HepG2 (cell line): ENCODE data around the gene VPS18. TPM values are rescaled to one million over a fixed set of nuclear protein-coding genes. Genes with fewer than 3 reads are reported as not detected.
A peak's percentile ranks its signal among the peaks of the same experiment; 100 is the strongest.

Experiments used
- ATAC-seq: fragments of 200-7000 bp; cut with Tn5 transposase; 3 replicates; pipeline ENCODE4 v1.9.1; 2020; ENCODE audit warnings: mild to moderate bottlenecking, moderate library complexity
- BruUV-seq: library from RNA; stranded (reverse); fragments of 400-500 nt; replicated peaks from 2 replicates; lab custom pipeline; 2021; lab: Mats Ljungman, UMichigan
- CTCF ChIA-PET: fragments of 300-600 bp; formaldehyde crosslinking; extraction: SDS; loops from one replicate; lab custom pipeline; 2021; ENCODE audit warnings: low total read pairs, inconsistent platforms, low intra/inter-chr PET ratio; lab: Yijun Ruan, JAX
- POLR2A ChIA-PET: fragments of 350-600 bp; sonication (Branson Sonifier 250); formaldehyde crosslinking; loops from one replicate; lab custom pipeline; 2020; ENCODE audit warnings: antibody characterized with exemption, inconsistent platforms; lab: Yijun Ruan, JAX
- DNase-seq: peaks from one replicate; pipeline ENCODE4 v3.0.0-alpha.2; 2015; ENCODE audit warnings: low spot score
- FAIRE-seq: peaks from 3 replicates; lab custom pipeline; 2011; peaks lifted over from hg19 to GRCh38; lab: Jason Lieb, UNC
- H2AFZ ChIP-seq: one replicate; pipeline ENCODE4 v1.6.1; 2011; ENCODE audit warnings: low read length, inconsistent platforms
- H3K27ac ChIP-seq: fragments of 300-600 bp; 3 replicates; pipeline ENCODE4 v1.8.0; 2011; ENCODE audit warnings: mixed run types, mild to moderate bottlenecking, mixed read lengths, low read length, inconsistent platforms; ENCODE audit not compliant: insufficient read depth; ENCODE audit errors: extremely low read length
- H3K27me3 ChIP-seq, 2 experiments: fragments of 200-600 bp in 1 of 2; 2 replicates in 1 of 2; 3 replicates in 1 of 2; pipeline versions ENCODE4 v1.6.0 to v1.8.0; 2011; ENCODE audit warnings: low read length in 2 of 2, mild to moderate bottlenecking in 2 of 2, moderate library complexity in 2 of 2, inconsistent platforms in 1 of 2; ENCODE audit not compliant: insufficient read depth in 2 of 2, control insufficient read depth in 1 of 2
- H3K36me3 ChIP-seq, 2 experiments: fragments of 200-600 bp in 1 of 2; replicated peaks in 1 of 2; 2 replicates in 1 of 2; 3 replicates in 1 of 2; pipeline versions ENCODE4 v1.5.1 to v1.8.0; 2011; ENCODE audit warnings: low read length in 2 of 2, inconsistent platforms in 1 of 2; ENCODE audit not compliant: insufficient read depth in 2 of 2, control insufficient read depth in 1 of 2
- H3K4me1 ChIP-seq: 2 replicates; pipeline ENCODE4 v1.5.1; 2012; ENCODE audit warnings: low read length, inconsistent platforms; ENCODE audit not compliant: insufficient read depth
- H3K4me2 ChIP-seq: 2 replicates; pipeline ENCODE4 v1.6.0; 2011; ENCODE audit warnings: low read depth, low read length, inconsistent platforms
- H3K4me3 ChIP-seq, 3 experiments: fragments of 200-600 bp in 1 of 3; sonication (generic), shearing (Covaris generic) in 1 of 3; replicated peaks in 1 of 3; 2 replicates each; pipeline ENCODE4 v1.5.1; 2011 to 2016; ENCODE audit warnings: low read length in 3 of 3, inconsistent platforms in 2 of 3, low read depth in 2 of 3, mild to moderate bottlenecking in 2 of 3, control low read depth in 1 of 3, mixed read lengths in 1 of 3; ENCODE audit not compliant: insufficient read depth in 1 of 3
- H3K79me2 ChIP-seq: one replicate; pipeline ENCODE4 v1.6.1; 2011; ENCODE audit warnings: low read length, inconsistent platforms; ENCODE audit not compliant: insufficient read depth
- H3K9ac ChIP-seq: 2 replicates; pipeline ENCODE4 v1.6.0; 2011; ENCODE audit warnings: mild to moderate bottlenecking, low read depth, low read length, inconsistent platforms; ENCODE audit not compliant: insufficient read depth
- H3K9me3 ChIP-seq: 2 replicates; pipeline ENCODE4 v1.5.1; 2012; ENCODE audit warnings: mild to moderate bottlenecking, low read length
- H4K20me1 ChIP-seq: 2 replicates; pipeline ENCODE4 v1.6.0; 2011; ENCODE audit warnings: inconsistent platforms, mild to moderate bottlenecking, low read length, moderate library complexity; ENCODE audit not compliant: insufficient read depth
- NFIC ChIP-seq: IDR thresholded peaks from 2 replicates; pipeline ENCODE4 v1.6.1; 2012; ENCODE audit warnings: mild to moderate bottlenecking, low read length, inconsistent platforms
- PHF8 ChIP-seq: sonication (generic); formaldehyde crosslinking; IDR thresholded peaks from 2 replicates; pipeline ENCODE4 v1.5.0; 2020; ENCODE audit warnings: missing genetic modification reagents
- ZNF747 ChIP-seq: sonication (generic); formaldehyde crosslinking; IDR thresholded peaks from 2 replicates; pipeline ENCODE4 v1.8.1; 2023; ENCODE audit warnings: missing genetic modification reagents, mild to moderate bottlenecking, borderline replicate concordance
- WGBS: methylation state at CpG from one replicate; pipeline ENCODE4 v1.1.6; 2017; ENCODE audit warnings: low lambda C conversion rate; 5-methylcytosine and 5-hydroxymethylcytosine counted together
- in situ Hi-C: cut with HindIII; loops from 2 replicates; pipeline ENCODE4 v1.10.0; 2017; ENCODE audit warnings: low pct_unique_long_range_greater_than_20kb; ENCODE audit not compliant: extremely low pct_ligation_motif_present
- intact Hi-C: fragments of 100-400 bp; cut with micrococcal nuclease; formaldehyde crosslinking; loops from one replicate; pipeline ENCODE4 v1.10.0; 2022; ENCODE audit not compliant: unreplicated experiment
- polyA plus RNA-seq, 8 experiments: library from polyadenylated mRNA; depleted of rRNA in 3 of 8; stranded (reverse) in 7 of 8; unstranded in 1 of 8; fragments of >200 nt; fragmentation: Illumina TruSeq in 4 of 8; extraction: Trizol in 4 of 8; gene quantifications; 2 replicates each; pipeline versions ENCODE4 v1.2.1 to v1.2.3, GENCODE V29; 2011 to 2016; ENCODE audit warnings: low read depth in 4 of 8, missing spikeins in 1 of 8, mixed read lengths in 1 of 8; ENCODE audit not compliant: insufficient read depth in 1 of 8
- total RNA-seq, 5 experiments: library from RNA; depleted of rRNA; stranded (reverse); fragments of >200 nt; fragmentation: Illumina TruSeq; extraction: Trizol; gene quantifications; 2 replicates each; pipeline ENCODE4 v1.2.3, GENCODE V29; 2016; ENCODE audit warnings: low read depth in 1 of 5
- TF ChIP-seq, protein P1 (sequence below): sonication (generic); formaldehyde crosslinking; IDR thresholded peaks from 2 replicates; pipeline ENCODE4 v1.4.0; 2020; ENCODE audit warnings: missing genetic modification reagents

Gene VPS18
- total and polyA plus RNA-seq, 2 of the 13 experiments (the other 11 are each of a cell fraction or from before 2014, with no cell fraction given), result 5.8 to 17.0 TPM

DNA sequence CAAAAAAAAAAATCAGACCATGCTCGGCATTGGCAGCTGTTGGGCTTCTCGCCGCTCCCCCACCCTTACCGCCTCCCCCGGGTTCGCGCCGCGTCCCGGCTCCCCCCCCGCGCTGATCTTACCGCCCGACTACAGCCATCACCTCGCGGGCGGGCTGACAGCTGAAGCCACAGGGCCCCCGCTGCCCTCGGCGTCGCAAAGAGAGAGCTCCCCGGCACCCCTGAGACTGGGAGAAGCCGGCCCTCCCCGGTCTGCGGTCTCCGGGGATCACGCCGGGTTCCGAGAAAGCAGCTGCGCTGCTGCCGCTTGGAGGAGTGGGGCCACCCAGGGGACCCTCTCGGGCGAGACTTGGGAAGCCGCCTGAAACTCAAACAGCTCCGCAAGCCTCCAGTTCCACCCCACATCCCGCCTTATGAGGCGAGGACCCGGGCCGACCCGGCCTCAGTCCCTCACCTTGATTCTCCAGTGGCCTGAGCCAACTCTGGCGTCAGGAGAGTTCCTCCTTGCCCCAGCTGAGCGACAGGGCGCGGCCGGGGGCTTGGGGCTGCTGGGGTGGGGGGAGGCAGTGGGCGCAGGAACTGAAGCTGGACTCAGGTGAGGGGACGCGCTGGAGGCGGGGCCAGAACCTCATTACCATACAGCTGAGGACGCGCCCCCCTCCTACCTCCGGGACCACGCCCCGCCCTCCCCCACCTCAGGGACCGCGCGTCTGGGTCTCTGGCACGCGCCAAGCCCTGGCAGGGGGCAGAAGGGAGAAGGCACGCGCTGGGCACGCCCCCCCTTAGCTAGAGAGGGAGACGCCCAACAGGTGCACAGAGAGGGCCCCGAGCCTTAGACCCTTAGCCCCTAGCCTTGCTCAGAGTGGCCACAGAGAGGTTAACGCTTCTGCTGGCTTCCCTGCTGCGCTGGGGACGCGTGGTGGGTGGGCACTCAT lies 33.9 kb downstream of the VPS18 start:
- DNase-seq, result no peak
- in situ Hi-C loops, result no loop called here
- H3K4me3 ChIP-seq, result peak overlapping the region; percentile 49 to 72 (median 57); a peak in 5 of 6 replicates
- no TSS peak for BruUV-seq
- TF ChIP-seq NFIC, result no peak
- TF ChIP-seq, protein P1, sequence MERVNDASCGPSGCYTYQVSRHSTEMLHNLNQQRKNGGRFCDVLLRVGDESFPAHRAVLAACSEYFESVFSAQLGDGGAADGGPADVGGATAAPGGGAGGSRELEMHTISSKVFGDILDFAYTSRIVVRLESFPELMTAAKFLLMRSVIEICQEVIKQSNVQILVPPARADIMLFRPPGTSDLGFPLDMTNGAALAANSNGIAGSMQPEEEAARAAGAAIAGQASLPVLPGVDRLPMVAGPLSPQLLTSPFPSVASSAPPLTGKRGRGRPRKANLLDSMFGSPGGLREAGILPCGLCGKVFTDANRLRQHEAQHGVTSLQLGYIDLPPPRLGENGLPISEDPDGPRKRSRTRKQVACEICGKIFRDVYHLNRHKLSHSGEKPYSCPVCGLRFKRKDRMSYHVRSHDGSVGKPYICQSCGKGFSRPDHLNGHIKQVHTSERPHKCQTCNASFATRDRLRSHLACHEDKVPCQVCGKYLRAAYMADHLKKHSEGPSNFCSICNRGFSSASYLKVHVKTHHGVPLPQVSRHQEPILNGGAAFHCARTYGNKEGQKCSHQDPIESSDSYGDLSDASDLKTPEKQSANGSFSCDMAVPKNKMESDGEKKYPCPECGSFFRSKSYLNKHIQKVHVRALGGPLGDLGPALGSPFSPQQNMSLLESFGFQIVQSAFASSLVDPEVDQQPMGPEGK (CRISPR knock-in tag), result no peak
- TF ChIP-seq ZNF747 (CRISPR knock-in tag), result no peak
- TF ChIP-seq PHF8 (CRISPR knock-in tag), result no peak
- no peak overlapping the region for H2AFZ ChIP-seq
- CTCF ChIA-PET, result no interaction called here
- H3K4me2 ChIP-seq, result peak overlapping the region; percentile 82
- H3K27ac ChIP-seq, result no peak overlapping the region
- H3K36me3 ChIP-seq, result no peaks in the 10 kb centered on the region
- WGBS, result 3% methylated on average over 6 of the region's 68 CpGs
- no peak overlapping the region for H3K9ac ChIP-seq
- H3K27me3 ChIP-seq, result peaks cover 9 to 80% of the 10 kb centered on the region in 2 experiments
- intact Hi-C loops, result loop anchor here (2.0 kb wide), 1 partner anchor 17 kb away; no protein-coding TSS in a partner anchor
- peaks cover 78% of the 10 kb centered on the region for H3K4me1 ChIP-seq
- ATAC-seq, result no peak
- H4K20me1 ChIP-seq, result no peaks in the 10 kb centered on the region
- H3K79me2 ChIP-seq, result no peaks in the 10 kb centered on the region
- FAIRE-seq, result no peak
- POLR2A ChIA-PET, result interaction anchor here (0.9 to 2.6 kb wide), 6 partner anchors 9 to 121 kb away, joined by 3 to 10 read pairs (median 5); partner anchors contain the start of genes DNAJC17 and ZFYVE19
- no peaks in the 10 kb centered on the region for H3K9me3 ChIP-seq
